Glomerular endothelial cell (primary cell): ENCODE measurements around the gene ITPKC. TPM values are rescaled to one million over a fixed set of nuclear protein-coding genes. Genes with fewer than 3 reads are reported as not detected.

Experiments used
- DNase-seq: peaks from one replicate; pipeline ENCODE4 v3.0.0-alpha.2; 2011; ENCODE audit warnings: low read depth, low spot score; ENCODE audit errors: extremely low read depth
- total RNA-seq: library from RNA; depleted of rRNA; stranded (reverse); fragments of >200 nt; gene quantifications from 2 replicates; pipeline ENCODE4 v1.2.3, GENCODE V29; 2015

The ITPKC gene
- 22.5 and 24.9 TPM in 2 replicates for total RNA-seq

- DNase-seq: peak; percentile 52
Measured at GRCh38 chr19:40716482-40717324, at the start of gene ITPKC, which contains the start of gene COQ8B. Gene ITPKC, plus strand, starts transcription at chr19:40717112. Its CDS starts 24 bp downstream, at chr19:40717136. Gene COQ8B, minus strand, starts transcription at chr19:40716886. Its CDS starts 2,254 bp downstream, at chr19:40714632.

GRCh38 chr19:40667602-40668001 lies 49.3 kb upstream of the ITPKC start:
- no peak for DNase-seq

GRCh38 chr19:40668991-40669614 lies 47.8 kb upstream of the ITPKC start:
- DNase-seq: no peak

- DNase-seq: no peak
Measured at GRCh38 chr19:40671404-40671803, 45.5 kb upstream of the ITPKC start.

GRCh38 chr19:40672038-40672437 lies 44.9 kb upstream of the ITPKC start:
- DNase-seq: no peak

- no peak for DNase-seq
Measured at GRCh38 chr19:40672573-40673299, 44.2 kb upstream of the ITPKC start.

GRCh38 chr19:40673397-40673796 lies 43.5 kb upstream of the ITPKC start:
- DNase-seq: no peak

GRCh38 chr19:40674291-40674690 lies 42.6 kb upstream of the ITPKC start:
- DNase-seq: no peak

GRCh38 chr19:40677156-40677555 lies 39.8 kb upstream of the ITPKC start:
- DNase-seq: no peak

- DNase-seq: no peak
Measured at GRCh38 chr19:40681039-40681438, 35.9 kb upstream of the ITPKC start.

GRCh38 chr19:40682431-40682964 lies 34.4 kb upstream of the ITPKC start:
- no peak for DNase-seq

- no peak for DNase-seq
Measured at GRCh38 chr19:40683437-40683836, 33.5 kb upstream of the ITPKC start.

- DNase-seq: no peak
Measured at GRCh38 chr19:40684280-40684679, 32.6 kb upstream of the ITPKC start.

GRCh38 chr19:40685016-40685526 lies 31.8 kb upstream of the ITPKC start:
- no peak for DNase-seq

- DNase-seq: no peak
Measured at GRCh38 chr19:40685563-40685962, 31.3 kb upstream of the ITPKC start.

GRCh38 chr19:40686882-40687524 lies 29.9 kb upstream of the ITPKC start:
- no peak for DNase-seq

GRCh38 chr19:40687525-40688016 lies 29.3 kb upstream of the ITPKC start:
- DNase-seq: no peak

GRCh38 chr19:40688309-40688708 lies 28.6 kb upstream of the ITPKC start:
- DNase-seq: no peak

GRCh38 chr19:40688987-40689338 lies 27.9 kb upstream of the ITPKC start:
- no peak for DNase-seq

GRCh38 chr19:40689339-40690049 lies 27.4 kb upstream of the ITPKC start:
- DNase-seq: no peak
